Keratinocyte (primary cell): Measurements from ENCODE around the gene PLEKHA6. TPM values are rescaled to one million over a fixed set of nuclear protein-coding genes. Genes with fewer than 3 reads are reported as not detected.

Source experiments
- DNase-seq: peaks from one replicate; pipeline ENCODE4 v3.0.0-alpha.2; 2011; ENCODE audit warnings: low read depth, missing footprints, low spot score
- FAIRE-seq: peaks from 2 replicates; lab custom pipeline; 2011; peaks lifted over from hg19 to GRCh38; lab: Jason Lieb, UNC
- H2AFZ ChIP-seq: 2 replicates; pipeline ENCODE4 v1.6.0; 2012; ENCODE audit warnings: low read length, control low read depth, inconsistent platforms; ENCODE audit not compliant: control insufficient read depth
- H3K27ac ChIP-seq: 2 replicates; pipeline ENCODE4 v1.5.1; 2011; ENCODE audit warnings: low read length; ENCODE audit not compliant: control insufficient read depth, insufficient read depth
- H3K27me3 ChIP-seq: 3 replicates; pipeline ENCODE4 v1.6.0; 2011; ENCODE audit warnings: low read length; ENCODE audit not compliant: control insufficient read depth, insufficient read depth; ENCODE audit errors: extremely low read depth
- H3K36me3 ChIP-seq, 2 experiments: 2 replicates in 1 of 2; 3 replicates in 1 of 2; pipeline ENCODE4 v1.5.1; 2011; ENCODE audit warnings: low read length in 2 of 2, mild to moderate bottlenecking in 1 of 2; ENCODE audit not compliant: control insufficient read depth in 2 of 2, insufficient read depth in 2 of 2; ENCODE audit errors: extremely low read depth in 1 of 2
- H3K4me1 ChIP-seq: 3 replicates; pipeline ENCODE4 v1.5.1; 2011; ENCODE audit warnings: low read length; ENCODE audit not compliant: control insufficient read depth, insufficient read depth; ENCODE audit errors: extremely low read depth
- H3K4me2 ChIP-seq: 3 replicates; pipeline ENCODE4 v1.6.0; 2011; ENCODE audit warnings: low read depth, low read length; ENCODE audit not compliant: control insufficient read depth, insufficient read depth; ENCODE audit errors: extremely low read depth
- H3K4me3 ChIP-seq, 3 experiments: fragments of 200-600 bp in 1 of 3; sonication (generic) in 1 of 3; 2 replicates in 2 of 3; 3 replicates in 1 of 3; pipeline ENCODE4 v1.5.1; 2011 to 2016; ENCODE audit warnings: low read length in 3 of 3, mild to moderate bottlenecking in 3 of 3, control low read depth in 2 of 3, inconsistent platforms in 1 of 3, low read depth in 1 of 3, mixed read lengths in 1 of 3, mixed run types in 1 of 3, moderate library complexity in 1 of 3; ENCODE audit not compliant: control insufficient read depth in 2 of 3, insufficient read depth in 2 of 3; ENCODE audit errors: extremely low read depth in 1 of 3
- H3K79me2 ChIP-seq: 2 replicates; pipeline ENCODE4 v1.6.0; 2012; ENCODE audit warnings: low read length; ENCODE audit not compliant: control insufficient read depth, insufficient read depth
- H3K9ac ChIP-seq: 3 replicates; pipeline ENCODE4 v1.6.0; 2011; ENCODE audit warnings: low read length; ENCODE audit not compliant: control insufficient read depth, insufficient read depth; ENCODE audit errors: extremely low read depth
- H3K9me1 ChIP-seq: 3 replicates; pipeline ENCODE4 v1.6.0; 2011; ENCODE audit warnings: low read length; ENCODE audit not compliant: control insufficient read depth, insufficient read depth; ENCODE audit errors: extremely low read depth
- H3K9me3 ChIP-seq: 2 replicates; pipeline ENCODE4 v1.5.1; 2012; ENCODE audit warnings: low read depth, low read length; ENCODE audit not compliant: control insufficient read depth
- H4K20me1 ChIP-seq: 3 replicates; pipeline ENCODE4 v1.6.0; 2011; ENCODE audit warnings: low read length; ENCODE audit not compliant: control insufficient read depth, insufficient read depth; ENCODE audit errors: extremely low read depth
- EZH2 ChIP-seq: IDR thresholded peaks from one replicate; pipeline ENCODE4 v1.6.1; 2012; ENCODE audit warnings: inconsistent platforms, mild to moderate bottlenecking, low read length, moderate library complexity
- dilution Hi-C: fragments of 300-500 bp; cut with MboI; formaldehyde crosslinking; loops from one replicate; pipeline ENCODE4 v1.7.0; 2020; ENCODE audit warnings: low sequenced_read_pairs; ENCODE audit not compliant: extremely low pct_ligation_motif_present
- polyA minus RNA-seq, 3 experiments: library from RNA; depleted of rRNA, polyadenylated mRNA; stranded (reverse); fragments of >200 nt; gene quantifications; 1 replicate in 1 of 3; 2 replicates in 1 of 3; 3 replicates in 1 of 3; pipeline ENCODE4 v1.2.3, GENCODE V29; 2011
- polyA plus RNA-seq, 5 experiments: library from polyadenylated mRNA; depleted of rRNA in 3 of 5; stranded (reverse) in 3 of 5; stranded (forward) in 1 of 5; unstranded in 1 of 5; fragments of >200 nt; gene quantifications; 1 replicate in 1 of 5; 2 replicates in 3 of 5; 3 replicates in 1 of 5; pipeline versions ENCODE4 v1.2.1 to v1.2.3, GENCODE V29; 2011 to 2012; ENCODE audit warnings: missing spikeins in 2 of 5, low read depth in 1 of 5, low replicate concordance in 1 of 5
- TF ChIP-seq, protein P1 (sequence below), 3 experiments: IDR thresholded peaks in 1 of 3; conservative IDR thresholded peaks in 1 of 3; optimal IDR thresholded peaks in 1 of 3; 2 replicates in 2 of 3; 3 replicates in 1 of 3; pipeline versions ENCODE3 to v1.5.1; 2011; ENCODE audit warnings: low read length in 3 of 3, mild to moderate bottlenecking in 3 of 3, moderate library complexity in 2 of 3, control low read depth in 1 of 3, inconsistent platforms in 1 of 3; ENCODE audit not compliant: insufficient read depth in 2 of 3; ENCODE audit errors: extremely low read depth in 1 of 3

The PLEKHA6 gene, protein sequence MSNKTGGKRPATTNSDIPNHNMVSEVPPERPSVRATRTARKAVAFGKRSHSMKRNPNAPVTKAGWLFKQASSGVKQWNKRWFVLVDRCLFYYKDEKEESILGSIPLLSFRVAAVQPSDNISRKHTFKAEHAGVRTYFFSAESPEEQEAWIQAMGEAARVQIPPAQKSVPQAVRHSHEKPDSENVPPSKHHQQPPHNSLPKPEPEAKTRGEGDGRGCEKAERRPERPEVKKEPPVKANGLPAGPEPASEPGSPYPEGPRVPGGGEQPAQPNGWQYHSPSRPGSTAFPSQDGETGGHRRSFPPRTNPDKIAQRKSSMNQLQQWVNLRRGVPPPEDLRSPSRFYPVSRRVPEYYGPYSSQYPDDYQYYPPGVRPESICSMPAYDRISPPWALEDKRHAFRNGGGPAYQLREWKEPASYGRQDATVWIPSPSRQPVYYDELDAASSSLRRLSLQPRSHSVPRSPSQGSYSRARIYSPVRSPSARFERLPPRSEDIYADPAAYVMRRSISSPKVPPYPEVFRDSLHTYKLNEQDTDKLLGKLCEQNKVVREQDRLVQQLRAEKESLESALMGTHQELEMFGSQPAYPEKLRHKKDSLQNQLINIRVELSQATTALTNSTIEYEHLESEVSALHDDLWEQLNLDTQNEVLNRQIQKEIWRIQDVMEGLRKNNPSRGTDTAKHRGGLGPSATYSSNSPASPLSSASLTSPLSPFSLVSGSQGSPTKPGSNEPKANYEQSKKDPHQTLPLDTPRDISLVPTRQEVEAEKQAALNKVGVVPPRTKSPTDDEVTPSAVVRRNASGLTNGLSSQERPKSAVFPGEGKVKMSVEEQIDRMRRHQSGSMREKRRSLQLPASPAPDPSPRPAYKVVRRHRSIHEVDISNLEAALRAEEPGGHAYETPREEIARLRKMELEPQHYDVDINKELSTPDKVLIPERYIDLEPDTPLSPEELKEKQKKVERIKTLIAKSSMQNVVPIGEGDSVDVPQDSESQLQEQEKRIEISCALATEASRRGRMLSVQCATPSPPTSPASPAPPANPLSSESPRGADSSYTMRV
- polyA plus RNA-seq: 1.5 to 3.4 TPM (median 1.6 TPM) in 3 replicates
- polyA plus RNA-seq (2011; ENCODE audit: low read depth): 0.95 TPM
- polyA plus RNA-seq (2011; cell fraction: cytosol; rRNA removed): 1.6 and 1.9 TPM in 2 replicates
- polyA plus RNA-seq (2011; cell fraction: nucleus; rRNA removed): 5.2 and 5.4 TPM in 2 replicates
- polyA plus RNA-seq (2012; ENCODE audit: low replicate concordance): 1.9 and 3.8 TPM in 2 replicates
- polyA minus RNA-seq: 1.4 to 6.6 TPM (median 1.9 TPM) in 3 replicates
- 0.96 TPM for polyA minus RNA-seq (2011; cell fraction: cytosol; rRNA and poly(A)+ RNA removed)
- polyA minus RNA-seq (2011; cell fraction: nucleus; rRNA and poly(A)+ RNA removed): 3.3 and 4.1 TPM in 2 replicates

GRCh38 chr1:204359474-204360255, at the start of gene PLEKHA6:
Gene PLEKHA6, minus strand, starts transcription at chr1:204359929. Its CDS starts 86,202 bp downstream, at chr1:204273727.
- DNase-seq: no peak
- H3K27ac ChIP-seq: no peak within 1 kb of the TSS
- H3K4me1 ChIP-seq: peaks cover 12% of the 10 kb centered on the region
- no peaks in the 10 kb centered on the region for H3K36me3 ChIP-seq
- peaks cover 10% of the 10 kb centered on the region for H3K27me3 ChIP-seq
- no peak within 1 kb of the TSS for H2AFZ ChIP-seq
- H3K4me2 ChIP-seq: no peak within 1 kb of the TSS
- H3K9me3 ChIP-seq: no peaks in the 10 kb centered on the region
- dilution Hi-C loops: no loop called here
- no peak within 1 kb of the TSS for H3K9ac ChIP-seq
- no peak within 1 kb of the TSS for H3K4me3 ChIP-seq
- no peaks in the 10 kb centered on the region for H4K20me1 ChIP-seq
- H3K79me2 ChIP-seq: no peaks in the 10 kb centered on the region
- no peak for FAIRE-seq
- H3K9me1 ChIP-seq: no peaks in the 10 kb centered on the region
- TF ChIP-seq, protein P1, sequence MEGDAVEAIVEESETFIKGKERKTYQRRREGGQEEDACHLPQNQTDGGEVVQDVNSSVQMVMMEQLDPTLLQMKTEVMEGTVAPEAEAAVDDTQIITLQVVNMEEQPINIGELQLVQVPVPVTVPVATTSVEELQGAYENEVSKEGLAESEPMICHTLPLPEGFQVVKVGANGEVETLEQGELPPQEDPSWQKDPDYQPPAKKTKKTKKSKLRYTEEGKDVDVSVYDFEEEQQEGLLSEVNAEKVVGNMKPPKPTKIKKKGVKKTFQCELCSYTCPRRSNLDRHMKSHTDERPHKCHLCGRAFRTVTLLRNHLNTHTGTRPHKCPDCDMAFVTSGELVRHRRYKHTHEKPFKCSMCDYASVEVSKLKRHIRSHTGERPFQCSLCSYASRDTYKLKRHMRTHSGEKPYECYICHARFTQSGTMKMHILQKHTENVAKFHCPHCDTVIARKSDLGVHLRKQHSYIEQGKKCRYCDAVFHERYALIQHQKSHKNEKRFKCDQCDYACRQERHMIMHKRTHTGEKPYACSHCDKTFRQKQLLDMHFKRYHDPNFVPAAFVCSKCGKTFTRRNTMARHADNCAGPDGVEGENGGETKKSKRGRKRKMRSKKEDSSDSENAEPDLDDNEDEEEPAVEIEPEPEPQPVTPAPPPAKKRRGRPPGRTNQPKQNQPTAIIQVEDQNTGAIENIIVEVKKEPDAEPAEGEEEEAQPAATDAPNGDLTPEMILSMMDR (optimal IDR thresholded peaks at IDR 0.05 in 1 of 3, IDR thresholded peaks at IDR 0.05 in 1 of 3, conservative IDR thresholded peaks at IDR 0.05 in 1 of 3; ENCODE audit: extremely low read depth in 1 of 3, insufficient read depth in 2 of 3, low read length in 3 of 3): peak in 2 of 3 experiments; percentile 5 to 52
- TF ChIP-seq EZH2: no peak

- H3K9ac ChIP-seq: peak overlapping the region; percentile 99
- no peak overlapping the region for H2AFZ ChIP-seq
- TF ChIP-seq, protein P1 (optimal IDR thresholded peaks at IDR 0.05 in 1 of 3, IDR thresholded peaks at IDR 0.05 in 1 of 3, conservative IDR thresholded peaks at IDR 0.05 in 1 of 3; ENCODE audit: extremely low read depth in 1 of 3, insufficient read depth in 2 of 3, low read length in 3 of 3): no peak
- no peak for TF ChIP-seq EZH2
- H3K27ac ChIP-seq: peak overlapping the region; percentile 98
- FAIRE-seq (no peak), DNase-seq (no peak)
- H3K79me2 ChIP-seq: peaks cover 74% of the 10 kb centered on the region
- peaks cover 7% of the 10 kb centered on the region for H3K4me1 ChIP-seq
- dilution Hi-C loops: no loop called here
- H3K9me3 ChIP-seq: no peaks in the 10 kb centered on the region
- peak overlapping the region; percentile 74 for H3K4me2 ChIP-seq
- peaks cover 4 to 23% of the 10 kb centered on the region in 2 experiments for H3K36me3 ChIP-seq
- H4K20me1 ChIP-seq: peaks cover 27% of the 10 kb centered on the region
- no peaks in the 10 kb centered on the region for H3K9me1 ChIP-seq
- no peaks in the 10 kb centered on the region for H3K27me3 ChIP-seq
- H3K4me3 ChIP-seq: peak overlapping the region; percentile 88 to 100 (median 89)
These were observed 49.4 kb upstream of the PLEKHA6 start for GRCh38 chr1:204409123-204409522.
